ENCODE results near the gene ANXA2.
"Not testable (repeated sequence)": the region's sequence is repeated elsewhere in the genome, so short reads cannot be mapped to it uniquely, and the experiment has no call there.

- TF ChIP-seq EZH2phosphoT487 (IDR thresholded peaks at IDR 0.05; ENCODE audit: insufficient read depth, low read depth); EZH2 (IDR thresholded peaks at IDR 0.05; ENCODE audit: insufficient read depth, poor library complexity, severe bottlenecking): not testable (repeated sequence)
Measured at GRCh38 chr15:60412807-60413206, 15.0 kb upstream of the ANXA2 start.

Measured in GM23248 (cell line).